ENCODE measurements around the gene GSTM2. TPM values are rescaled to one million over a fixed set of nuclear protein-coding genes. Genes with fewer than 3 reads are reported as not detected.
A peak's percentile ranks its signal among the peaks of the same experiment; 100 is the strongest.

GSTM2 gene
- total RNA-seq = 0.87 and 1.4 TPM in 2 replicates

- peak; percentile 75 to 85 for DNase-seq (ENCODE audit: low read depth in 2 of 2)
Measured at GRCh38 chr1:109667452-109668122, at the start of gene GSTM2. GSTM2 (plus strand) TSS chr1:109668057; CDS start chr1:109668116, 59 bp downstream.

GRCh38 chr1:109618661-109619575, 48.9 kb upstream of the GSTM2 start:
- no peak for DNase-seq (ENCODE audit: low read depth in 2 of 2)

GRCh38 chr1:109619576-109620400, 48.1 kb upstream of the GSTM2 start, which contains the start of the genes AMPD2 and GNAT2:
AMPD2 (plus strand) TSS chr1:109619837; CDS start chr1:109621176, 1,339 bp downstream.
GNAT2 (minus strand) TSS chr1:109619616; CDS start chr1:109612870, 6,746 bp downstream.
- peak; percentile 53 to 82 for DNase-seq (ENCODE audit: low read depth in 2 of 2)

GRCh38 chr1:109620401-109620791, 47.5 kb upstream of the GSTM2 start:
- DNase-seq (ENCODE audit: low read depth in 2 of 2) = peak; percentile 48 to 58

GRCh38 chr1:109620841-109621286, 47.0 kb upstream of the GSTM2 start:
- DNase-seq (ENCODE audit: low read depth in 2 of 2) = peak; percentile 97

- peak; percentile 21 to 28 for DNase-seq (ENCODE audit: low read depth in 2 of 2)
Measured at GRCh38 chr1:109621379-109622136, 46.3 kb upstream of the GSTM2 start.

- DNase-seq (ENCODE audit: low read depth in 2 of 2) = no peak
Measured at GRCh38 chr1:109622137-109622892, 45.5 kb upstream of the GSTM2 start.

GRCh38 chr1:109622895-109623294, 45.0 kb upstream of the GSTM2 start:
- DNase-seq (ENCODE audit: low read depth in 2 of 2) = no peak

GRCh38 chr1:109623601-109624161, 44.2 kb upstream of the GSTM2 start:
- no peak for DNase-seq (ENCODE audit: low read depth in 2 of 2)

- DNase-seq (ENCODE audit: low read depth in 2 of 2) = no peak
Measured at GRCh38 chr1:109624201-109625010, 43.5 kb upstream of the GSTM2 start.

GRCh38 chr1:109625176-109625575, 42.7 kb upstream of the GSTM2 start:
- DNase-seq (ENCODE audit: low read depth in 2 of 2) = no peak

GRCh38 chr1:109625601-109626560, 42.0 kb upstream of the GSTM2 start:
- DNase-seq (ENCODE audit: low read depth in 2 of 2) = no peak

GRCh38 chr1:109626682-109627408, 41.0 kb upstream of the GSTM2 start:
- DNase-seq (ENCODE audit: low read depth in 2 of 2) = no peak

- no peak for DNase-seq (ENCODE audit: low read depth in 2 of 2)
Measured at GRCh38 chr1:109627692-109628399, 40.0 kb upstream of the GSTM2 start.

GRCh38 chr1:109628540-109629321, 39.1 kb upstream of the GSTM2 start:
- DNase-seq (ENCODE audit: low read depth in 2 of 2) = no peak
